Left forelimb (tissue), 1 donor: ENCODE data around the gene ZNF578.
"Not testable (repeated sequence)": the region's sequence is repeated elsewhere in the genome, so short reads cannot be mapped to it uniquely, and the experiment has no call there.

Experiments
- DNase-seq: peaks from one replicate; pipeline ENCODE4 v3.0.0-alpha.2; 2018; ENCODE audit warnings: low spot score

The ZNF578 gene

GRCh38 chr19:52561611-52562010 lies 108.3 kb downstream of the ZNF578 start:
- DNase-seq, result not testable (repeated sequence)
